HEK293 (cell line): ENCODE measurements around the gene ARRB2.

Source experiments
- ELK4 ChIP-seq: IDR thresholded peaks from 2 replicates; pipeline ENCODE4 v1.6.1; 2011; ENCODE audit warnings: mild to moderate bottlenecking, low read depth, low read length, borderline replicate concordance
- GFI1B ChIP-seq: fragments of 450-650 bp; formaldehyde crosslinking; IDR thresholded peaks from 2 replicates; pipeline ENCODE4 v1.5.1; 2016; ENCODE audit warnings: missing biosample characterization, missing genetic modification characterization
- GLI2 ChIP-seq: fragments of 450-650 bp; formaldehyde crosslinking; IDR thresholded peaks from 2 replicates; pipeline ENCODE4; 2017; ENCODE audit warnings: missing biosample characterization, missing genetic modification characterization, low read depth, borderline replicate concordance
- SP3 ChIP-seq: fragments of 450-650 bp; formaldehyde crosslinking; IDR thresholded peaks from 2 replicates; pipeline ENCODE4 v1.5.1; 2016; ENCODE audit warnings: missing biosample characterization, missing genetic modification characterization
- YY1 ChIP-seq: fragments of 450-650 bp; formaldehyde crosslinking; IDR thresholded peaks from 2 replicates; pipeline ENCODE4 v1.5.1; 2018; ENCODE audit warnings: missing biosample characterization, missing genetic modification characterization
- ZBTB7A ChIP-seq: fragments of 450-650 bp; formaldehyde crosslinking; IDR thresholded peaks from 2 replicates; pipeline ENCODE4 v1.5.1; 2016; ENCODE audit warnings: low read depth, missing biosample characterization, missing genetic modification characterization
- ZFP69B ChIP-seq: fragments of 450-650 bp; formaldehyde crosslinking; IDR thresholded peaks from 2 replicates; pipeline ENCODE4 v1.5.1; 2016; ENCODE audit warnings: missing biosample characterization, missing genetic modification characterization
- ZNF133 ChIP-seq: fragments of 450-650 bp; formaldehyde crosslinking; IDR thresholded peaks from 2 replicates; pipeline ENCODE4 v1.5.1; 2016; ENCODE audit warnings: missing biosample characterization, missing genetic modification characterization
- ZNF2 ChIP-seq: fragments of 450-650 bp; formaldehyde crosslinking; IDR thresholded peaks from 2 replicates; pipeline ENCODE4 v1.5.1; 2016; ENCODE audit warnings: missing biosample characterization, missing genetic modification characterization
- ZNF214 ChIP-seq: fragments of 450-650 bp; formaldehyde crosslinking; IDR thresholded peaks from 2 replicates; pipeline ENCODE4 v1.5.1; 2017; ENCODE audit warnings: missing biosample characterization, mild to moderate bottlenecking, missing genetic modification characterization, borderline replicate concordance
- ZNF23 ChIP-seq: fragments of 450-650 bp; formaldehyde crosslinking; IDR thresholded peaks from 2 replicates; pipeline ENCODE4 v1.5.1; 2016; ENCODE audit warnings: missing biosample characterization, missing genetic modification characterization, borderline replicate concordance
- ZNF311 ChIP-seq: fragments of 450-650 bp; formaldehyde crosslinking; IDR thresholded peaks from 2 replicates; pipeline ENCODE4 v1.5.1; 2017; ENCODE audit warnings: missing biosample characterization, missing genetic modification characterization, borderline replicate concordance
- ZNF501 ChIP-seq: fragments of 450-650 bp; formaldehyde crosslinking; IDR thresholded peaks from 2 replicates; pipeline ENCODE4 v1.5.1; 2016; ENCODE audit warnings: missing biosample characterization, missing genetic modification characterization
- ZNF510 ChIP-seq: fragments of 450-650 bp; formaldehyde crosslinking; IDR thresholded peaks from 2 replicates; pipeline ENCODE4 v1.5.1; 2018; ENCODE audit warnings: mild to moderate bottlenecking, missing genetic modification characterization, missing biosample characterization; ENCODE audit not compliant: insufficient replicate concordance
- ZNF518A ChIP-seq: fragments of 450-650 bp; formaldehyde crosslinking; conservative IDR thresholded peaks from 2 replicates; pipeline ENCODE4 v1.5.1; 2016; ENCODE audit warnings: low read depth, missing biosample characterization, missing genetic modification characterization
- ZNF558 ChIP-seq: fragments of 450-650 bp; formaldehyde crosslinking; IDR thresholded peaks from 2 replicates; pipeline ENCODE4 v1.5.1; 2016; ENCODE audit warnings: missing biosample characterization, missing genetic modification characterization
- ZNF670 ChIP-seq: fragments of 450-650 bp; formaldehyde crosslinking; IDR thresholded peaks from 2 replicates; pipeline ENCODE4 v1.5.1; 2016; ENCODE audit warnings: missing biosample characterization, missing genetic modification characterization, low read depth
- ZNF747 ChIP-seq: fragments of 450-650 bp; formaldehyde crosslinking; IDR thresholded peaks from 2 replicates; pipeline ENCODE4 v1.5.1; 2016; ENCODE audit warnings: missing biosample characterization, missing genetic modification characterization
- TF ChIP-seq, protein P1 (sequence below): fragments of 450-650 bp; formaldehyde crosslinking; IDR thresholded peaks from 2 replicates; pipeline ENCODE4 v1.5.1; 2016; ENCODE audit warnings: missing biosample characterization, missing genetic modification characterization, low read depth
- TF ChIP-seq, protein P2 (sequence below): fragments of 450-650 bp; formaldehyde crosslinking; conservative IDR thresholded peaks from 2 replicates; pipeline ENCODE4 v1.5.1; 2016; ENCODE audit warnings: low read depth, missing biosample characterization, missing genetic modification characterization
- TF ChIP-seq, protein P3 (sequence below): fragments of 450-650 bp; formaldehyde crosslinking; IDR thresholded peaks from 2 replicates; pipeline ENCODE4 v1.5.1; 2016; ENCODE audit warnings: missing biosample characterization, missing genetic modification characterization
- TF ChIP-seq, protein P4 (sequence below): fragments of 450-650 bp; formaldehyde crosslinking; IDR thresholded peaks from 2 replicates; pipeline ENCODE4; 2016; ENCODE audit warnings: missing biosample characterization, missing genetic modification characterization

Gene ARRB2

DNA sequence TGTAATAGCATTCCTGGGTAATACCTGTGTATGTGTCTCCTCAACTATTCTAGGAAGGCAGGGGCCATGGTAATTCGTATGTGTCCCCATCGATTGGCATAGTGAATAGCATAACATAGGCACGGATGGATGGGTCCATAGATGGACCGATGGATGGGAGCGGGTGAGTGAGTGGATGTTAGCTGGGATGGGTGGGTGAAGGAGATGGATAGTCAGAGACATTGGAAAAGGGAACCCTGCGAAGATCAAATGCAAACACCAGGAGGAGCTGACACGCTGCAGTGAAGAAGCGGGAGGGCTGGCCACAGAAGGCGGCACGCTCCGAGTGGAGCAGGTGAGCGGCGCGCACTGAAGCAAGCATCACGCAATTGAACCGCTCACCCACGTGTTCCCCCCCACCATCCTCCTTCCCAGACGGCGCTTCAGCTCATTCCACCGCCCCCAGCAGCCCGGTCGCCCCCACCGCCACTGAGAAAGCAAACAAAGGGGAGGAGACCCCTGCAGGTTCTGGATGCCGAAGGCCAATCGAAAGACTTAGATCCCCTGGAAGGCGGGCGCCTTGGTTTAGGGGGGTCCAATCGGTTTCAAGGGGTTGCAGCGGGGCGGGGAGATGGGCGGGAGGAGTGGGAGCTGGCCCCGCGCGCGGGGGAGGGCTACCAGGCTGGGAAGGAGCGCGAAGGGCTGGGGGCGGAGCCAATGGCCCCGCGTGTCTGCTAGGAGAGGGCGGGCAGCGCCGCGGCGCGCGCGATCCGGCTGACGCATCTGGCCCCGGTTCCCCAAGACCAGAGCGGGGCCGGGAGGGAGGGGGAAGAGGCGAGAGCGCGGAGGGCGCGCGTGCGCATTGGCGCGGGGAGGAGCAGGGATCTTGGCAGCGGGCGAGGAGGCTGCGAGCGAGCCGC lies at the start of gene ARRB2 (continued):
- TF ChIP-seq ZNF670 (tag by site-specific recombination): no peak
- no peak for TF ChIP-seq ELK4
- no peak for TF ChIP-seq YY1
- peak; percentile 71; the same call in 1 of the 2 replicates for TF ChIP-seq ZNF501 (tag by site-specific recombination)
- peak; percentile 79 for TF ChIP-seq ZNF2 (tag by site-specific recombination)
- TF ChIP-seq, protein P1, sequence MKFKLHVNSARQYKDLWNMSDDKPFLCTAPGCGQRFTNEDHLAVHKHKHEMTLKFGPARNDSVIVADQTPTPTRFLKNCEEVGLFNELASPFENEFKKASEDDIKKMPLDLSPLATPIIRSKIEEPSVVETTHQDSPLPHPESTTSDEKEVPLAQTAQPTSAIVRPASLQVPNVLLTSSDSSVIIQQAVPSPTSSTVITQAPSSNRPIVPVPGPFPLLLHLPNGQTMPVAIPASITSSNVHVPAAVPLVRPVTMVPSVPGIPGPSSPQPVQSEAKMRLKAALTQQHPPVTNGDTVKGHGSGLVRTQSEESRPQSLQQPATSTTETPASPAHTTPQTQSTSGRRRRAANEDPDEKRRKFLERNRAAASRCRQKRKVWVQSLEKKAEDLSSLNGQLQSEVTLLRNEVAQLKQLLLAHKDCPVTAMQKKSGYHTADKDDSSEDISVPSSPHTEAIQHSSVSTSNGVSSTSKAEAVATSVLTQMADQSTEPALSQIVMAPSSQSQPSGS (tag by site-specific recombination): no peak
- TF ChIP-seq, protein P2, sequence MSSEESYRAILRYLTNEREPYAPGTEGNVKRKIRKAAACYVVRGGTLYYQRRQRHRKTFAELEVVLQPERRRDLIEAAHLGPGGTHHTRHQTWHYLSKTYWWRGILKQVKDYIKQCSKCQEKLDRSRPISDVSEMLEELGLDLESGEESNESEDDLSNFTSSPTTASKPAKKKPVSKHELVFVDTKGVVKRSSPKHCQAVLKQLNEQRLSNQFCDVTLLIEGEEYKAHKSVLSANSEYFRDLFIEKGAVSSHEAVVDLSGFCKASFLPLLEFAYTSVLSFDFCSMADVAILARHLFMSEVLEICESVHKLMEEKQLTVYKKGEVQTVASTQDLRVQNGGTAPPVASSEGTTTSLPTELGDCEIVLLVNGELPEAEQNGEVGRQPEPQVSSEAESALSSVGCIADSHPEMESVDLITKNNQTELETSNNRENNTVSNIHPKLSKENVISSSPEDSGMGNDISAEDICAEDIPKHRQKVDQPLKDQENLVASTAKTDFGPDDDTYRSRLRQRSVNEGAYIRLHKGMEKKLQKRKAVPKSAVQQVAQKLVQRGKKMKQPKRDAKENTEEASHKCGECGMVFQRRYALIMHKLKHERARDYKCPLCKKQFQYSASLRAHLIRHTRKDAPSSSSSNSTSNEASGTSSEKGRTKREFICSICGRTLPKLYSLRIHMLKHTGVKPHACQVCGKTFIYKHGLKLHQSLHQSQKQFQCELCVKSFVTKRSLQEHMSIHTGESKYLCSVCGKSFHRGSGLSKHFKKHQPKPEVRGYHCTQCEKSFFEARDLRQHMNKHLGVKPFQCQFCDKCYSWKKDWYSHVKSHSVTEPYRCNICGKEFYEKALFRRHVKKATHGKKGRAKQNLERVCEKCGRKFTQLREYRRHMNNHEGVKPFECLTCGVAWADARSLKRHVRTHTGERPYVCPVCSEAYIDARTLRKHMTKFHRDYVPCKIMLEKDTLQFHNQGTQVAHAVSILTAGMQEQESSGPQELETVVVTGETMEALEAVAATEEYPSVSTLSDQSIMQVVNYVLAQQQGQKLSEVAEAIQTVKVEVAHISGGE (tag by site-specific recombination): peak; percentile 23; the same call in 1 of the 2 replicates
- peak; percentile 96 for TF ChIP-seq SP3 (tag by site-specific recombination)
- no peak for TF ChIP-seq ZNF214 (tag by site-specific recombination)
- no peak; the same call in 1 of the 2 replicates for TF ChIP-seq ZNF558 (tag by site-specific recombination)
- TF ChIP-seq ZFP69B (tag by site-specific recombination): peak; percentile 58
- no peak for TF ChIP-seq ZNF23 (tag by site-specific recombination)
- no peak for TF ChIP-seq ZNF311 (tag by site-specific recombination)
- TF ChIP-seq ZNF510 (tag by site-specific recombination): no peak
- TF ChIP-seq ZNF518A (tag by site-specific recombination): no peak
- TF ChIP-seq GFI1B (tag by site-specific recombination): no peak
- no peak; the same call in 1 of the 2 replicates for TF ChIP-seq ZNF133 (tag by site-specific recombination)
- no peak for TF ChIP-seq ZNF747
- TF ChIP-seq, protein P3, sequence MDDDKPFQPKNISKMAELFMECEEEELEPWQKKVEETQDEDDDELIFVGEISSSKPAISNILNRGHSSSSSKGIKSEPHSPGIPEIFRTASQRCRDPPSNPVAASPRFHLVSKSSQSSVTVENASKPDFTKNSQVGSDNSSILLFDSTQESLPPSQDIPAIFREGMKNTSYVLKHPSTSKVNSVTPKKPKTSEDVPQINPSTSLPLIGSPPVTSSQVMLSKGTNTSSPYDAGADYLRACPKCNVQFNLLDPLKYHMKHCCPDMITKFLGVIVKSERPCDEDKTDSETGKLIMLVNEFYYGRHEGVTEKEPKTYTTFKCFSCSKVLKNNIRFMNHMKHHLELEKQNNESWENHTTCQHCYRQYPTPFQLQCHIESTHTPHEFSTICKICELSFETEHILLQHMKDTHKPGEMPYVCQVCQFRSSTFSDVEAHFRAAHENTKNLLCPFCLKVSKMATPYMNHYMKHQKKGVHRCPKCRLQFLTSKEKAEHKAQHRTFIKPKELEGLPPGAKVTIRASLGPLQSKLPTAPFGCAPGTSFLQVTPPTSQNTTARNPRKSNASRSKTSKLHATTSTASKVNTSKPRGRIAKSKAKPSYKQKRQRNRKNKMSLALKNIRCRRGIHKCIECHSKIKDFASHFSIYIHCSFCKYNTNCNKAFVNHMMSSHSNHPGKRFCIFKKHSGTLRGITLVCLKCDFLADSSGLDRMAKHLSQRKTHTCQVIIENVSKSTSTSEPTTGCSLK (tag by site-specific recombination): no peak
- TF ChIP-seq GLI2 (tag by site-specific recombination): no peak
- TF ChIP-seq, protein P4, sequence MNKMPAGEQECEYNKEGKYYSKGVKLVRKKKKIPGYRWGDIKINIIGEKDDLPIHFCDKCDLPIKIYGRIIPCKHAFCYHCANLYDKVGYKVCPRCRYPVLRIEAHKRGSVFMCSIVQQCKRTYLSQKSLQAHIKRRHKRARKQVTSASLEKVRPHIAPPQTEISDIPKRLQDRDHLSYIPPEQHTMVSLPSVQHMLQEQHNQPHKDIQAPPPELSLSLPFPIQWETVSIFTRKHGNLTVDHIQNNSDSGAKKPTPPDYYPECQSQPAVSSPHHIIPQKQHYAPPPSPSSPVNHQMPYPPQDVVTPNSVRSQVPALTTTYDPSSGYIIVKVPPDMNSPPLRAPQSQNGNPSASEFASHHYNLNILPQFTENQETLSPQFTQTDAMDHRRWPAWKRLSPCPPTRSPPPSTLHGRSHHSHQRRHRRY: no peak
- TF ChIP-seq ZBTB7A: no peak; the same call in none of the 2 replicates
